Measurements from ENCODE around the gene SCARB1.

DNA sequence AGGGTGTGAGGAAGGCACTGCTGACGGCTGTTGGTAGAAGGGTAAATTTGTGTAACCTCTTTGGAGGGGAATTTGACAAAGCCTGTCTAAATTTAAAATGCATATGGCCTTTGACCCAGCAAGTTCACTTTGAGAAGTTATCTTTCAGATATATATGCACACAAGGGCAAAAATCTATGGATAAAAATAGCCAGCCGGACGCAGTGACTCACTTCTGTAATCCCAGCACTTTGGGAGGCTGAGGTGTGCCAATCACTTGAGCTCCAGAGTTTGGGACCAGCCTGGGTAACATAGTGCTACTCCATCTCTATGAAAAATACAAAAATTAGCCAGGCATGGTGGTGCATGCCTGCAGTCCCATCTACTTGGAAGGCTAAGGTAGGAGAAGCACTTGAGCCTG is 37.3 kb upstream of the SCARB1 start:
- TF ChIP-seq, protein P1, sequence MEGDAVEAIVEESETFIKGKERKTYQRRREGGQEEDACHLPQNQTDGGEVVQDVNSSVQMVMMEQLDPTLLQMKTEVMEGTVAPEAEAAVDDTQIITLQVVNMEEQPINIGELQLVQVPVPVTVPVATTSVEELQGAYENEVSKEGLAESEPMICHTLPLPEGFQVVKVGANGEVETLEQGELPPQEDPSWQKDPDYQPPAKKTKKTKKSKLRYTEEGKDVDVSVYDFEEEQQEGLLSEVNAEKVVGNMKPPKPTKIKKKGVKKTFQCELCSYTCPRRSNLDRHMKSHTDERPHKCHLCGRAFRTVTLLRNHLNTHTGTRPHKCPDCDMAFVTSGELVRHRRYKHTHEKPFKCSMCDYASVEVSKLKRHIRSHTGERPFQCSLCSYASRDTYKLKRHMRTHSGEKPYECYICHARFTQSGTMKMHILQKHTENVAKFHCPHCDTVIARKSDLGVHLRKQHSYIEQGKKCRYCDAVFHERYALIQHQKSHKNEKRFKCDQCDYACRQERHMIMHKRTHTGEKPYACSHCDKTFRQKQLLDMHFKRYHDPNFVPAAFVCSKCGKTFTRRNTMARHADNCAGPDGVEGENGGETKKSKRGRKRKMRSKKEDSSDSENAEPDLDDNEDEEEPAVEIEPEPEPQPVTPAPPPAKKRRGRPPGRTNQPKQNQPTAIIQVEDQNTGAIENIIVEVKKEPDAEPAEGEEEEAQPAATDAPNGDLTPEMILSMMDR (IDR thresholded peaks at IDR 0.05) = no peak
- TF ChIP-seq POLR2A (IDR thresholded peaks at IDR 0.05) (no peak), EP300 (IDR thresholded peaks at IDR 0.05) (no peak)

All from tibial nerve (tissue), 4 donors.